ENCODE results near the gene MBTPS1.

The MBTPS1 gene

DNA sequence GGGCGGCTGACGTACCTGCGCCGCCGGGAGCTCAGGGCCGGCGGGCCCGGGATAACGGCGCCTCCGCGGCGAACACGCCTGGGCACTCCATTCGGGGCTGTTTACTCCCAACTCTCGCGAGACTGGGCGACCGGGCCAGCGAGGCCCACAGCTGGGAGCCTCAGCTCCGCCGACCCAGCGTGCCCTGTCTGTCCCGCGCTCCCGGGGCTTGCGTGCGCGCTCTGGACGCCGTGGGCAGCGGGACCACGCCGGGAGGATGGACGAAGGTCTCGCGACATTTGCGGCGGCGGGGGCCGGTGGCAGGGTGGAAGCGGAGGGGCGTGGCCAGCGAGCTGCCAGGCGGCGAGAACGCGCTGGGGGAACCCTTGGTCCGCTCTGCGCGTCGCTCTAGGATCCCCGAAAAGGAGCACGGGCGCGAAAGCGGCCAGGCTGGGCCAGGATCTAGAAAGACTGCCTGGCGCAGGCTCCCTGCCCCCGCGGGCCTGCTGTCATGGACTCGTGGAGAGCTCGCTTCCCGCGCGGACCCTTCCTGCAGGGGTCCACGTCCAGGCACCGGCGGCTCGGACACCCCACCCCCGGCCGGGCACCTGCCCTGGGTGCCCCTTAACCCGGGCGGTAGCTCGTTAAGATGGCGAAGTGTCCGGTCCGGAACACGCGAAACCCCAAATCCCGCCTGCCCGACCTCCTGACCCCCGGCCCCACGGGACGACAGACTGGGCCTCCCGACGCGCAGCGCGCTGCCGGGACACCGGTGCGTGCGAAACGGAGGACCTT lies at the start of gene MBTPS1:
Gene MBTPS1, minus strand, starts transcription at position 223 of the 774 bp plus-strand sequence. CDS start 15,159 bp downstream, outside the sequence.
- FAIRE-seq = peak; percentile 98
- peak; percentile 99 for DNase-seq (ENCODE audit: insufficient read length, low spot score)

DNA sequence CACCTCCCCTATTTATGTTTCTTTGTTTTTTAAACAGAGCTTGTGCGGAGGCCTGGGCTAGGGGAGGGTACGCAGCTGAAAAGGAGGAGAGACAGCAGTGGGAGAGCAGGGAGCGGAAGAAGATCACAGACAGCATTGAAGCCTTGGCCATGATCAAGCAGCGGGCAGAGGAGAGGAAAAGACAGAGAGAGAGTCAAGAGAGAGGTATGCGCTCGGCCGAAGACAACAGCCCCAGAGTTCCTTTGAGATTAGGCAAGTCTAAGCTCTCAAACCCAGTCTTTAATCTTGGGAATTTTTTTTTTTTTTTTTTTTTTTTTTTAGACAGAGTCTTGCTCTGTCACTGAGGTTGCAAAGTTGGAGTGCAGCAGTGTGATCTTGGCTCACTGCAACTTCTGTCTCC lies 49.0 kb upstream of the MBTPS1 start:
- DNase-seq (ENCODE audit: insufficient read length, low spot score) (no peak), FAIRE-seq (no peak)

GRCh38 chr16:84161801-84162200 lies 45.1 kb upstream of the MBTPS1 start:
- DNase-seq (ENCODE audit: insufficient read length, low spot score) (no peak), FAIRE-seq (no peak)

GRCh38 chr16:84161037-84161436 lies 44.3 kb upstream of the MBTPS1 start:
- DNase-seq (ENCODE audit: insufficient read length, low spot score) (no peak), FAIRE-seq (no peak)

- no peak for FAIRE-seq
- no peak for DNase-seq (ENCODE audit: insufficient read length, low spot score)
These were observed 43.1 kb upstream of the MBTPS1 start for GRCh38 chr16:84159800-84160199.

DNA sequence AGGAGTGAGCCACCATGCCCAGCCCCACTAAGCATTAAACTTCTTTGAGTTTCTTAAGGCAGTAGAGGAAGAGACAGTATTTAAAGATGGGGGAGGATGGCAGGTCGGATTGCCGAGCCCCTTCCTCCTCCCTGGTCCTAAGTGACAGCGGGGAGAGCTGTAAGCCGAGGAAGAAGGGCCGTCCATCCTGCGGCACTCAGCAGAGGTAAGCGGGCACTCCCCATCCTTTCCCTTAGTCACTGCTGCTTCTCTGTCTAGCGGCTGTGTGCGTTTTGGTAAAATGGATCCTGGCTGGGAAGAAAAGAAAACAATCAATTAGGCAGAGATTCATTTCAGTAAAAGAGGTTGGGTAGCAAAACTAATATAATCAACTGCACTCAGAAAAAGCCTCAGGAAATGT lies 42.3 kb upstream of the MBTPS1 start:
- FAIRE-seq (no peak), DNase-seq (ENCODE audit: insufficient read length, low spot score) (no peak)

GRCh38 chr16:84156342-84156784 lies 39.6 kb upstream of the MBTPS1 start:
- FAIRE-seq = no peak
- no peak for DNase-seq (ENCODE audit: insufficient read length, low spot score)

DNA sequence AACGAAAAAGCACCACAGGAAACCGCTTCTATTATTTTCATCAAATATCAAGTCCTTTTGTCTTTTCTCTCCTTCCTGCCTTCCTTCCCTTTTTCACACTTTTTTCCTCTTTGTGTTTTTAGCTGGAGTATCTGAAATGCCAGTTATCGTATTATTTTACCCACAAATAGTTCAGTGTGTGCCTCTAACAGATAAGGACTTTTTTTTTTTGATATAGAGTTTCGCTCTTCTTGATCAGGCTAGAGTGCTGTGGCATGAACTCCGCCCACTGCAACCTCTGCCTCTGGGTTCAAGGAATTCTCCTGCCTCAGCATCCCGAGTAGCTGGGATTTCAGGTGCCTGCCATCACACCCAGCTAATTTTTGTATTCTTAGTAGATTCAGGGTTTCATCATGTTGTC lies 39.0 kb upstream of the MBTPS1 start:
- DNase-seq (ENCODE audit: insufficient read length, low spot score) (no peak), FAIRE-seq (no peak)

DNA sequence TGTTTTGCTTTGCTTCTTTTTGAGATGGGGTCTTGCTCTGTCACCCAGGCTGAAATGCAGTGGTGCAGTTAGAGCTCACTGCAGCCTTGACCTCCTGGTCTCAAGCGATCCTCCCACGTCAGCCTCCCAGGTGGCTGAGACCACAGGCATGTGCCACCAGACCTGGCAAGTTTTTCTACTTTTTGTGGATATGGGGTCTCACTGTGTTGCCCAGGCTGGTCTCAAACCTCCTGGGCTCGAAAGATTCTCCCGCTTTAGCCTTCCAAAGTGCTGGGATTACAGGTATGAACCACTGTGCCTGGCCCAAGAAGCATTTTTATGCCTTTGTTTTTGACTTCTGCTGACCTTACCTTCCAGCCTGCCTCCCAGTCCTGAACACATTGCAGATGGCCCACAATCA lies 38.5 kb upstream of the MBTPS1 start:
- FAIRE-seq (no peak), DNase-seq (ENCODE audit: insufficient read length, low spot score) (no peak)

- DNase-seq (ENCODE audit: insufficient read length, low spot score) (no peak), FAIRE-seq (no peak)
These were observed 37.0 kb upstream of the MBTPS1 start for GRCh38 chr16:84153660-84154214.

GRCh38 chr16:84150926-84151325 lies 34.2 kb upstream of the MBTPS1 start:
- no peak for FAIRE-seq
- no peak for DNase-seq (ENCODE audit: insufficient read length, low spot score)

GRCh38 chr16:84144859-84145639 lies 28.3 kb upstream of the MBTPS1 start, which contains the start of the genes DNAAF1 and HSDL1:
Gene DNAAF1, plus strand, starts transcription at chr16:84145308. Its CDS starts 133 bp downstream, at chr16:84145441.
Gene HSDL1, minus strand, starts transcription at chr16:84145177. Its CDS starts 13,856 bp downstream, at chr16:84131321.
- FAIRE-seq (peak; percentile 95), DNase-seq (ENCODE audit: insufficient read length, low spot score) (peak; percentile 97)

- FAIRE-seq (no peak), DNase-seq (ENCODE audit: insufficient read length, low spot score) (no peak)
These were observed 27.6 kb upstream of the MBTPS1 start for GRCh38 chr16:84144209-84144858.

DNA sequence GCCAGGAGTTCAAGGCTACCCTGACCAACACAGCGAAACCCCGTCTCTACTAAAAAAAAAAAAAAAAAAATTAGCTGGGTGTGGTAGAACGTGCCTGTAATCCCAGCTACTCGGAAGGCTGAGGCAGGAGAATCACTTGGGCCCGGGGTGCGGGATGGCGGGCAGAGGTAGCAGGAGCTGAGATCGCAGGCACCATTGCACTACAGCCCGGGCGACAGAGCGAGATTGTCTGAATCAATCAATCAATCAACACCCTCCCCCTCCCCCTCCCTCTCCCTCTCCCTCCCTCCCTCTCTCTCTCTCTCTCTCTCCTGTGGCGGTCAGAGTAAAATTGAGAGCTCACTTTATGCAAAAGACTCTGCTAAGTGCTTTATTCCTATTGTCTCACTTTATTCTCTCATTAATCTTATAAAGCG lies 27.1 kb upstream of the MBTPS1 start:
- FAIRE-seq (no peak), DNase-seq (ENCODE audit: insufficient read length, low spot score) (no peak)

DNA sequence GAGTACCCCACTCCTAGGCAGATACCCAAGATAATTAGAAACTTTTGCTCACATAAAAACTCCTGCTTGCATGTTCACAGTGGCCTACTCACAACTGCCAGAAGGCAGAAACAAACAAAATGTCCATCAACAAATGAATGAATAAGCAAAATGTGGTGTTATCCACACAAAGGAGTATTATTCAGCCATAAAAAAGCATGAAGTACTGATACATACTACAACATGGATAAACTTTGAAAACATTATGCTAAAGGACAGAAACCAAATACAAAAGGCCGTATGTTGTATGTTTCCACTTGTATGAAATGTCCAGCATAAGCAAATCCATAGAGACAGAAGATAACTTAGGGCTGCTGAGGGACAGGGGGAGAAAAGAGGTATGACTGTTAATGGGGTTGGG lies 26.3 kb upstream of the MBTPS1 start:
- DNase-seq (ENCODE audit: insufficient read length, low spot score) = no peak
- no peak for FAIRE-seq

DNA sequence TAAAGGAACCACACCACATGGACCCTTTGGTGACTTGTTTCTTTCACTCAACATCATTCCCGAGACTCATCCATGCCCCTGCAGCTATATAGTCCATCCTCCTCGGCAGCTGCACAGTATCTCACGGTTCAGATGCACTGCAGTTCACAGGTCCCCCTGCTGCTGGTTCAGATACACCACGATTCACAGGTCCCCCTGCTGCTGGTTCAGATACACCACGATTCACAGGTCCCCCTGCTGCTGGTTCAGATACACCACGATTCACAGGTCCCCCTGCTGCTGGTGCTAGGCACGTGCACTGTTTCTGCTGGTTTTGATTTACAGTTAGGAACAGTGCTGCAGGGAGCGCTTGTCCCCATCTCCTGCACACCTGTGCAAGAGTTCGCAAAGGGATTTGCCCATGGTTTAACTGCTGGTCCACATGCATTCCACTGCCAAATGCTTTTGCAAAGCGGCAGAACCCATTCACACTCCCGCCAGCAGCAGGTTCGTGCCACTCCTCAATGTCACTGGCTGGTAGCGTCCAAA lies 24.5 kb upstream of the MBTPS1 start:
- DNase-seq (ENCODE audit: insufficient read length, low spot score) = no peak
- no peak for FAIRE-seq

DNA sequence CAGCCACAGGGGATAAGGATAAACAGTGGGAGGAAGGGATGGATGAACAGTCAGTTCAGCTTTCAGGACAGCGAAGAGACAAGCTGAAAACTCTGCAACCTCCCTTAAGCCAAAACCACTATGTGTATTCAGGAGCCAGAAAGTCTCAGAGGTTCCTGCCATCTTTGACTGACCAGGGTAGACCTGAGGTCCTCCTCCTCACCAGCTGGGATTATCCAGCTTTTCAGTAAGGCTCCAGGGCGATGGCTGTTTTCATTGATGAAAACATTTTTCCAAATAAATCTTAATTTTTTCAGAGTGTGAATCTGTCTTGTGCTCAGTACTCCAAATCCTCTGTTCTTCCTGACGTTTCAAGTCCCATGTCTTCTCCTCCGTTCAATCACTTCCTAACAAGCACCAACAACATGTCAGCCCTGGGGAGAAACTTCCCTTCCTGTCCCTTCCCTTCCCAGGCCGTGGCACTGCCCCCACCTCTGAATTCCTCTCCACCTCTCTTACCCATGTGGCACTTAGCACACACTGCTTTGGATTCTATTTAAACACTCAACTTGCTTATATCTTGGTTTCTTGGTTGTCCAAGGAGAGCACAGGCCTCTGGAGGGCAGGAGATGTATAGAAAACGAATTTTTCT lies 23.0 kb upstream of the MBTPS1 start:
- FAIRE-seq (no peak), DNase-seq (ENCODE audit: insufficient read length, low spot score) (no peak)

GRCh38 chr16:84138824-84139627 lies 22.3 kb upstream of the MBTPS1 start:
- no peak for DNase-seq (ENCODE audit: insufficient read length, low spot score)

GRCh38 chr16:84138500-84138823 lies 21.7 kb upstream of the MBTPS1 start:
- no peak for DNase-seq (ENCODE audit: insufficient read length, low spot score)
- FAIRE-seq = no peak

More at GRCh38 chr16:84138824-84139627, 22.3 kb upstream of the MBTPS1 start:
- FAIRE-seq = no peak

Data from HTR-8/SVneo (cell line).